HEK293 (cell line): ENCODE measurements around the gene PPT2.

Experiments
- CTCF ChIA-PET: fragments of 350-600 bp; formaldehyde crosslinking; extraction: SDS; loops from one replicate; lab custom pipeline; 2021; ENCODE audit warnings: antibody characterized with exemption; lab: Yijun Ruan, JAX
- POLR2A ChIA-PET: fragments of 300-600 bp; formaldehyde crosslinking; extraction: SDS; loops from one replicate; lab custom pipeline; 2020; ENCODE audit warnings: antibody characterized with exemption, inconsistent platforms; lab: Yijun Ruan, JAX
- H3K27ac ChIP-seq: fragments of 200-500 bp; sonication (Bioruptor generic); 2 replicates; pipeline ENCODE4 v1.5.1; 2014; ENCODE audit warnings: low read depth, low read length, control low read depth, inconsistent platforms; ENCODE audit errors: extremely low read depth
- H3K36me3 ChIP-seq, 2 experiments: fragments of 200-500 bp in 1 of 2; sonication (Bioruptor generic) in 1 of 2; 1 replicate in 1 of 2; 2 replicates in 1 of 2; pipeline ENCODE4 v1.5.1; 2014 to 2017; ENCODE audit warnings: inconsistent platforms in 2 of 2, low read length in 2 of 2; ENCODE audit not compliant: control insufficient read depth in 2 of 2, insufficient read depth in 1 of 2
- H3K4me1 ChIP-seq: fragments of 200-500 bp; sonication (Bioruptor generic); 2 replicates; pipeline ENCODE4 v1.5.1; 2014; ENCODE audit warnings: mild to moderate bottlenecking, low read length, inconsistent platforms; ENCODE audit not compliant: control insufficient read depth, insufficient read depth
- H3K4me3 ChIP-seq: 2 replicates; pipeline ENCODE4 v1.5.1; 2011; ENCODE audit warnings: low read depth, mild to moderate bottlenecking, control low read depth, low read length, moderate library complexity
- H3K9me3 ChIP-seq: fragments of 200-500 bp; sonication (Bioruptor generic); 2 replicates; pipeline ENCODE4 v1.5.1; 2014; ENCODE audit warnings: low read depth, low read length, inconsistent platforms; ENCODE audit not compliant: control insufficient read depth, insufficient read depth
- GFI1B ChIP-seq: fragments of 450-650 bp; formaldehyde crosslinking; IDR thresholded peaks from 2 replicates; pipeline ENCODE4 v1.5.1; 2016; ENCODE audit warnings: missing biosample characterization, missing genetic modification characterization
- HOXA7 ChIP-seq: sonication (generic); formaldehyde crosslinking; IDR thresholded peaks from 2 replicates; pipeline ENCODE4 v1.8.1; 2022; ENCODE audit warnings: missing genetic modification reagents, borderline replicate concordance
- ZBTB20 ChIP-seq: fragments of 450-650 bp; formaldehyde crosslinking; IDR thresholded peaks from 2 replicates; pipeline ENCODE4 v1.5.1; 2016; ENCODE audit warnings: missing biosample characterization, missing genetic modification characterization
- ZNF114 ChIP-seq: fragments of 450-650 bp; formaldehyde crosslinking; IDR thresholded peaks from 2 replicates; pipeline ENCODE4 v1.5.0; 2017; ENCODE audit warnings: missing biosample characterization, missing genetic modification characterization
- ZNF133 ChIP-seq: fragments of 450-650 bp; formaldehyde crosslinking; IDR thresholded peaks from 2 replicates; pipeline ENCODE4 v1.5.1; 2016; ENCODE audit warnings: missing biosample characterization, missing genetic modification characterization
- ZNF157 ChIP-seq: fragments of 450-650 bp; formaldehyde crosslinking; IDR thresholded peaks from 2 replicates; pipeline ENCODE4 v1.5.1; 2016; ENCODE audit warnings: missing biosample characterization, missing genetic modification characterization
- ZNF202 ChIP-seq: fragments of 450-650 bp; formaldehyde crosslinking; IDR thresholded peaks from 2 replicates; pipeline ENCODE4 v1.5.1; 2016; ENCODE audit warnings: missing biosample characterization, missing genetic modification characterization, borderline replicate concordance
- ZNF514 ChIP-seq: fragments of 450-650 bp; formaldehyde crosslinking; IDR thresholded peaks from 2 replicates; pipeline ENCODE4 v1.5.1; 2016; ENCODE audit warnings: missing biosample characterization, missing genetic modification characterization
- ZNF529 ChIP-seq: fragments of 450-650 bp; formaldehyde crosslinking; IDR thresholded peaks from 2 replicates; pipeline ENCODE4 v1.5.1; 2017; ENCODE audit warnings: missing genetic modification characterization, missing biosample characterization; ENCODE audit not compliant: insufficient replicate concordance
- ZNF530 ChIP-seq: fragments of 450-650 bp; formaldehyde crosslinking; IDR thresholded peaks from 2 replicates; pipeline ENCODE4 v1.5.1; 2016; ENCODE audit warnings: low read depth, missing biosample characterization, missing genetic modification characterization
- ZNF623 ChIP-seq: fragments of 450-650 bp; formaldehyde crosslinking; IDR thresholded peaks from 2 replicates; pipeline ENCODE4 v1.5.1; 2016; ENCODE audit warnings: missing biosample characterization, missing genetic modification characterization
- ZNF768 ChIP-seq: fragments of 450-650 bp; formaldehyde crosslinking; IDR thresholded peaks from 2 replicates; pipeline ENCODE4 v1.5.1; 2018; ENCODE audit warnings: missing biosample characterization, mild to moderate bottlenecking, missing genetic modification characterization
- TF ChIP-seq, protein P1 (sequence below): fragments of 450-650 bp; formaldehyde crosslinking; IDR thresholded peaks from 2 replicates; pipeline ENCODE4 v1.5.1; 2016; ENCODE audit warnings: missing biosample characterization, missing genetic modification characterization, borderline replicate concordance
- TF ChIP-seq, protein P2 (sequence below): fragments of 450-650 bp; formaldehyde crosslinking; conservative IDR thresholded peaks from 2 replicates; pipeline ENCODE4 v1.5.1; 2016; ENCODE audit warnings: low read depth, missing biosample characterization, missing genetic modification characterization
- TF ChIP-seq, protein P3 (sequence below): fragments of 450-650 bp; formaldehyde crosslinking; IDR thresholded peaks from 2 replicates; pipeline ENCODE4 v1.5.1; 2017; ENCODE audit warnings: missing biosample characterization, missing genetic modification characterization
- TF ChIP-seq, protein P4 (sequence below): fragments of 450-650 bp; formaldehyde crosslinking; IDR thresholded peaks from 2 replicates; pipeline ENCODE4; 2016; ENCODE audit warnings: missing biosample characterization, missing genetic modification characterization
- TF ChIP-seq, protein P5 (sequence below): sonication (generic); formaldehyde crosslinking; IDR thresholded peaks from 2 replicates; pipeline ENCODE4 v1.8.1; 2022; ENCODE audit warnings: mild to moderate bottlenecking, moderate library complexity, missing genetic modification reagents

The PPT2 gene

DNA sequence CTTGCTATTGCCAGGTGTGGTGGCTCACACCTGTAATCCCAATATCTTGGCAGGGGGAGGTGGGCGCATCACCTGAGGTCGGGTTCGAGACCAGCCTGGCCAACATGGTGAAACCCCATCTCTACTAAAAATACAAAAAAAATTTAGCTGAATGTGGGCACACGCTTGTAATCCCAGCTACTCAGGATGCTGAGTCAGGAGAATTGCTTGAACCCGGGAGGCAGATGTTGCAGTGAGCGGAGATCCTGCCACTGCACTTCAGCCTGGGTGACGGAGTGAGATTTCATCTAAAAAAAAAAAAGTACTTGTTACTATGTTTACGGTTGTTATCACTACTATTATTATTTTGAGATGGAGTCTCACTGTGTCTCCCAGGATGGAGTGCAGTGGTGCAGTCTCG is 3.0 kb downstream of the PPT2 start (continued):
- TF ChIP-seq, protein P1, sequence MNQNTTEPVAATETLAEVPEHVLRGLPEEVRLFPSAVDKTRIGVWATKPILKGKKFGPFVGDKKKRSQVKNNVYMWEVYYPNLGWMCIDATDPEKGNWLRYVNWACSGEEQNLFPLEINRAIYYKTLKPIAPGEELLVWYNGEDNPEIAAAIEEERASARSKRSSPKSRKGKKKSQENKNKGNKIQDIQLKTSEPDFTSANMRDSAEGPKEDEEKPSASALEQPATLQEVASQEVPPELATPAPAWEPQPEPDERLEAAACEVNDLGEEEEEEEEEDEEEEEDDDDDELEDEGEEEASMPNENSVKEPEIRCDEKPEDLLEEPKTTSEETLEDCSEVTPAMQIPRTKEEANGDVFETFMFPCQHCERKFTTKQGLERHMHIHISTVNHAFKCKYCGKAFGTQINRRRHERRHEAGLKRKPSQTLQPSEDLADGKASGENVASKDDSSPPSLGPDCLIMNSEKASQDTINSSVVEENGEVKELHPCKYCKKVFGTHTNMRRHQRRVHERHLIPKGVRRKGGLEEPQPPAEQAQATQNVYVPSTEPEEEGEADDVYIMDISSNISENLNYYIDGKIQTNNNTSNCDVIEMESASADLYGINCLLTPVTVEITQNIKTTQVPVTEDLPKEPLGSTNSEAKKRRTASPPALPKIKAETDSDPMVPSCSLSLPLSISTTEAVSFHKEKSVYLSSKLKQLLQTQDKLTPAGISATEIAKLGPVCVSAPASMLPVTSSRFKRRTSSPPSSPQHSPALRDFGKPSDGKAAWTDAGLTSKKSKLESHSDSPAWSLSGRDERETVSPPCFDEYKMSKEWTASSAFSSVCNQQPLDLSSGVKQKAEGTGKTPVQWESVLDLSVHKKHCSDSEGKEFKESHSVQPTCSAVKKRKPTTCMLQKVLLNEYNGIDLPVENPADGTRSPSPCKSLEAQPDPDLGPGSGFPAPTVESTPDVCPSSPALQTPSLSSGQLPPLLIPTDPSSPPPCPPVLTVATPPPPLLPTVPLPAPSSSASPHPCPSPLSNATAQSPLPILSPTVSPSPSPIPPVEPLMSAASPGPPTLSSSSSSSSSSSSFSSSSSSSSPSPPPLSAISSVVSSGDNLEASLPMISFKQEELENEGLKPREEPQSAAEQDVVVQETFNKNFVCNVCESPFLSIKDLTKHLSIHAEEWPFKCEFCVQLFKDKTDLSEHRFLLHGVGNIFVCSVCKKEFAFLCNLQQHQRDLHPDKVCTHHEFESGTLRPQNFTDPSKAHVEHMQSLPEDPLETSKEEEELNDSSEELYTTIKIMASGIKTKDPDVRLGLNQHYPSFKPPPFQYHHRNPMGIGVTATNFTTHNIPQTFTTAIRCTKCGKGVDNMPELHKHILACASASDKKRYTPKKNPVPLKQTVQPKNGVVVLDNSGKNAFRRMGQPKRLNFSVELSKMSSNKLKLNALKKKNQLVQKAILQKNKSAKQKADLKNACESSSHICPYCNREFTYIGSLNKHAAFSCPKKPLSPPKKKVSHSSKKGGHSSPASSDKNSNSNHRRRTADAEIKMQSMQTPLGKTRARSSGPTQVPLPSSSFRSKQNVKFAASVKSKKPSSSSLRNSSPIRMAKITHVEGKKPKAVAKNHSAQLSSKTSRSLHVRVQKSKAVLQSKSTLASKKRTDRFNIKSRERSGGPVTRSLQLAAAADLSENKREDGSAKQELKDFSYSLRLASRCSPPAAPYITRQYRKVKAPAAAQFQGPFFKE (tag by site-specific recombination), result no peak
- TF ChIP-seq ZNF202 (tag by site-specific recombination), result no peak
- TF ChIP-seq ZNF133 (tag by site-specific recombination), result no peak

DNA sequence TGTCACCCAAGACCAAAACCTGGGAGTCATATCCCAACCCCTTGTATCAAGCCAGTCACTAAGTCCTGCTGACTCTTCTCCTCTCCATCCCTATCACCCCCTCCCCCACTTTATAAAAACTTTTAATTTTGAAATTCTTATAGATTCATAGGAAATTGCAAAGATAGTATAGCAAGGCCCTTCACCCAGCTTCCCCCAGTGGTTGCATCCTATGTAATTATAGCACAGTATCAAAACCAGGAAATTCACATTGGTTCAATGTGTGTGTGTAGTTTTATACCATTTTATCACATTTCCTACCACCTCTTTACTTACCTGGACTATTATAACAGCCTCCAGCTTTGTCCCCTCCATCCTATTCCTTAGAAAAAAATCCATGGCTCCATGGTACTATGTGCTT is 4.1 kb downstream of the PPT2 start:
- Histone ChIP-seq H3K9me3 (no peaks in the 10 kb centered on the region), H3K27ac (no peak overlapping the region), H3K4me3 (no peak overlapping the region), H3K36me3 (peaks cover 29 to 54% of the 10 kb centered on the region in 2 experiments), H3K4me1 (no peaks in the 10 kb centered on the region)
- TF ChIP-seq ZNF530 (tag by site-specific recombination) (no peak), ZNF529 (peak; percentile 100)
- ChIA-PET CTCF (interaction anchor here (0.6 to 1.4 kb wide), 4 partner anchors 25 to 39 kb away, joined by 3 to 5 read pairs (median 3); no protein-coding TSS in a partner anchor), POLR2A (interaction anchor here (1.1 to 1.4 kb wide), 3 partner anchors 30 to 82 kb away, joined by 3 to 5 read pairs (median 4); partner anchors contain the start of gene ATF6B)

DNA sequence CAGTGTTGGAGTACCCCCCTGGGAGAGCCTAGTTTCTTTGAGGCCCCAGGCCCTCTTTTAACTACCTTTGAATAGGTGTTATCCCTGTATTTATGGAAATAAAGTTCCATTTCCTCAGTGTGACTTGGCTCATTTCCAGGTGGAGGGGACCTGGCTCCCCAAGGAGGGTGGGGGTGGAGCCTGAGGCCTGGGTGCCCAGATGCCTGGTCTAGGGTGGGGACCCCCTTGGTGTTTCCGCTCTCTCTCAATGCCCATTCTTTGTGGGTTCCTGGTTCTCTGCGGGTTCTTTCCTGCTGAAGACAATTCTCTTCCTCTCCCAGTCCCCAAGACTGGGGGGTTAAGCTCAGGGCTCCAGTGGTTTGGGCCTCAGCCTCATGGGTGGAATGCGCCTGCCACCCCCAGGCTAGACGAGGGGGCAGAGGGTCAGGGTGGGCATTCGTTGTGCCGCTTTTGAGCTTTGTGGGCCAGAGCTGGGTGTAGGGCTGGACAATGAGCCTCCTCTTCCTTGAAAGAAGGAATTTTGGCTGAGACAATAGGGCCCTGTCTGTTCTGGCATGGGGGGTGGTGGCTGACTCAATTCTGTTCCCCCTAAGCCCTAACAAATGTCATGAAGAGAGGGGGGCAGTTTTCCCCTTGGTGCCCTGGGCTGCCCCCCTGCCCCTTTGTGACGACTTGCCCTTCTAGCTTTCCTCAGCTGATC is 9.8 kb downstream of the PPT2 start:
- H3K4me1 ChIP-seq, result no peaks in the 10 kb centered on the region
- H3K9me3 ChIP-seq, result no peaks in the 10 kb centered on the region
- H3K4me3 ChIP-seq, result no peak overlapping the region
- H3K36me3 ChIP-seq, result peaks cover 9 to 59% of the 10 kb centered on the region in 2 experiments; a peak in 2 of 3 replicates
- no peak overlapping the region for H3K27ac ChIP-seq
- ChIA-PET POLR2A (interaction anchor here (1.4 to 1.5 kb wide), 2 partner anchors 13 to 36 kb away, joined by 3 to 8 read pairs; partner anchors contain the start of gene ATF6B), CTCF (interaction anchor here (1.1 to 2.6 kb wide), 5 partner anchors 9 to 211 kb away, joined by 3 to 16 read pairs (median 3); partner anchors contain the start of gene PRRT1)
- TF ChIP-seq ZNF157 (no peak), ZNF623 (tag by site-specific recombination) (no peak), ZBTB20 (tag by site-specific recombination) (no peak), ZNF114 (tag by site-specific recombination) (no peak), ZNF768 (tag by site-specific recombination) (no peak), HOXA7 (CRISPR knock-in tag) (no peak), GFI1B (tag by site-specific recombination) (no peak), ZNF514 (tag by site-specific recombination) (no peak)
- TF ChIP-seq, protein P2, sequence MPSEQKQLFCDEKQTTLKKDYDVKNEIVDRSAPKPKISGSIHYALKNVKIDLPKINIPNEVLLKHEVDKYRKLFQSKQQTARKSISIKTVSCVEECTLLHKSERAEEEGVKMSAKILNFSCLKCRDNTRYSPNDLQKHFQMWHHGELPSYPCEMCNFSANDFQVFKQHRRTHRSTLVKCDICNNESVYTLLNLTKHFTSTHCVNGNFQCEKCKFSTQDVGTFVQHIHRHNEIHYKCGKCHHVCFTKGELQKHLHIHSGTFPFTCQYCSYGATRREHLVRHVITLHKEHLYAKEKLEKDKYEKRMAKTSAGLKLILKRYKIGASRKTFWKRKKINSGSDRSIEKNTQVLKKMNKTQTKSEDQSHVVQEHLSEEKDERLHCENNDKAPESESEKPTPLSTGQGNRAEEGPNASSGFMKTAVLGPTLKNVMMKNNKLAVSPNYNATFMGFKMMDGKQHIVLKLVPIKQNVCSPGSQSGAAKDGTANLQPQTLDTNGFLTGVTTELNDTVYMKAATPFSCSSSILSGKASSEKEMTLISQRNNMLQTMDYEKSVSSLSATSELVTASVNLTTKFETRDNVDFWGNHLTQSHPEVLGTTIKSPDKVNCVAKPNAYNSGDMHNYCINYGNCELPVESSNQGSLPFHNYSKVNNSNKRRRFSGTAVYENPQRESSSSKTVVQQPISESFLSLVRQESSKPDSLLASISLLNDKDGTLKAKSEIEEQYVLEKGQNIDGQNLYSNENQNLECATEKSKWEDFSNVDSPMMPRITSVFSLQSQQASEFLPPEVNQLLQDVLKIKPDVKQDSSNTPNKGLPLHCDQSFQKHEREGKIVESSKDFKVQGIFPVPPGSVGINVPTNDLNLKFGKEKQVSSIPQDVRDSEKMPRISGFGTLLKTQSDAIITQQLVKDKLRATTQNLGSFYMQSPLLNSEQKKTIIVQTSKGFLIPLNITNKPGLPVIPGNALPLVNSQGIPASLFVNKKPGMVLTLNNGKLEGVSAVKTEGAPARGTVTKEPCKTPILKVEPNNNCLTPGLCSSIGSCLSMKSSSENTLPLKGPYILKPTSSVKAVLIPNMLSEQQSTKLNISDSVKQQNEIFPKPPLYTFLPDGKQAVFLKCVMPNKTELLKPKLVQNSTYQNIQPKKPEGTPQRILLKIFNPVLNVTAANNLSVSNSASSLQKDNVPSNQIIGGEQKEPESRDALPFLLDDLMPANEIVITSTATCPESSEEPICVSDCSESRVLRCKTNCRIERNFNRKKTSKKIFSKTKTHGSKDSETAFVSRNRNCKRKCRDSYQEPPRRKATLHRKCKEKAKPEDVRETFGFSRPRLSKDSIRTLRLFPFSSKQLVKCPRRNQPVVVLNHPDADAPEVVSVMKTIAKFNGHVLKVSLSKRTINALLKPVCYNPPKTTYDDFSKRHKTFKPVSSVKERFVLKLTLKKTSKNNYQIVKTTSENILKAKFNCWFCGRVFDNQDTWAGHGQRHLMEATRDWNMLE, result no peak
- TF ChIP-seq, protein P3, sequence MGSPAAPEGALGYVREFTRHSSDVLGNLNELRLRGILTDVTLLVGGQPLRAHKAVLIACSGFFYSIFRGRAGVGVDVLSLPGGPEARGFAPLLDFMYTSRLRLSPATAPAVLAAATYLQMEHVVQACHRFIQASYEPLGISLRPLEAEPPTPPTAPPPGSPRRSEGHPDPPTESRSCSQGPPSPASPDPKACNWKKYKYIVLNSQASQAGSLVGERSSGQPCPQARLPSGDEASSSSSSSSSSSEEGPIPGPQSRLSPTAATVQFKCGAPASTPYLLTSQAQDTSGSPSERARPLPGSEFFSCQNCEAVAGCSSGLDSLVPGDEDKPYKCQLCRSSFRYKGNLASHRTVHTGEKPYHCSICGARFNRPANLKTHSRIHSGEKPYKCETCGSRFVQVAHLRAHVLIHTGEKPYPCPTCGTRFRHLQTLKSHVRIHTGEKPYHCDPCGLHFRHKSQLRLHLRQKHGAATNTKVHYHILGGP (tag by site-specific recombination), result no peak
- TF ChIP-seq, protein P4, sequence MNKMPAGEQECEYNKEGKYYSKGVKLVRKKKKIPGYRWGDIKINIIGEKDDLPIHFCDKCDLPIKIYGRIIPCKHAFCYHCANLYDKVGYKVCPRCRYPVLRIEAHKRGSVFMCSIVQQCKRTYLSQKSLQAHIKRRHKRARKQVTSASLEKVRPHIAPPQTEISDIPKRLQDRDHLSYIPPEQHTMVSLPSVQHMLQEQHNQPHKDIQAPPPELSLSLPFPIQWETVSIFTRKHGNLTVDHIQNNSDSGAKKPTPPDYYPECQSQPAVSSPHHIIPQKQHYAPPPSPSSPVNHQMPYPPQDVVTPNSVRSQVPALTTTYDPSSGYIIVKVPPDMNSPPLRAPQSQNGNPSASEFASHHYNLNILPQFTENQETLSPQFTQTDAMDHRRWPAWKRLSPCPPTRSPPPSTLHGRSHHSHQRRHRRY, result no peak
- TF ChIP-seq, protein P5, sequence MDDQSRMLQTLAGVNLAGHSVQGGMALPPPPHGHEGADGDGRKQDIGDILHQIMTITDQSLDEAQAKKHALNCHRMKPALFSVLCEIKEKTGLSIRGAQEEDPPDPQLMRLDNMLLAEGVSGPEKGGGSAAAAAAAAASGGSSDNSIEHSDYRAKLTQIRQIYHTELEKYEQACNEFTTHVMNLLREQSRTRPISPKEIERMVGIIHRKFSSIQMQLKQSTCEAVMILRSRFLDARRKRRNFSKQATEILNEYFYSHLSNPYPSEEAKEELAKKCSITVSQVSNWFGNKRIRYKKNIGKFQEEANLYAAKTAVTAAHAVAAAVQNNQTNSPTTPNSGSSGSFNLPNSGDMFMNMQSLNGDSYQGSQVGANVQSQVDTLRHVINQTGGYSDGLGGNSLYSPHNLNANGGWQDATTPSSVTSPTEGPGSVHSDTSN, result no peak
